ENCODE measurements around the gene UCP3.
"Not testable (repeated sequence)": the region's sequence is repeated elsewhere in the genome, so short reads cannot be mapped to it uniquely, and the experiment has no call there.

Gene UCP3

GRCh38 chr11:73999581-74000306, 9.1 kb downstream of the UCP3 start:
- DNase-seq: peak; percentile 90

- DNase-seq: no peak
Measured at GRCh38 chr11:73998846-73999575, 9.9 kb downstream of the UCP3 start.

GRCh38 chr11:73997120-73997770, 11.6 kb downstream of the UCP3 start:
- DNase-seq: no peak

DNA sequence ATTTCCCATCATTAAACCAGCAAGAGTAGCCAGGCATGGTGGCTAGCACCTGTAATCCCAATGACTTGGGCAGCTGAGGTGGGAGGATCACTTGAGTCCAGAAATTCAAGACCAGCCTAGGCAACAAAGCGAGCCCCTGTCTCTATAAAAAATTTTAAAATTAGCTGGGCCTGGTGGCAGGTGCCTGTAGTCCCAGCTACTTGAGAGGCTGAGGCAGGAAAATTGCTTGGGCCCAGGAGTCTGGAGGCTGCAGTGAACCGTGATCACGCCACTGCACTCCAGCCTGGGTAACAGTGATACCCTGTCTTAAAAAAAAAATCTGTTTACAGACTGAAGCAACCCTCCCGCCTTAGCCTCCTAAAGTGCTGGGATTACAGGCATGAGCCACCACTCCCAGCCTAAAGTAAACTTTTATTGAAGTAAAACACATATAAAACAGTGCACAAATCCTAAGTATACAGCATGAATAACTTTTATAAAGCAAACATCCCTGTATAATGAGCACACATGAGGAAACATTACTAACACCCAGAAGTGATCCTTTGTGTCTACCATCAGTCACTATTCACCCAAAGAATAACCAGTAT, 12.6 kb downstream of the UCP3 start:
- peak; percentile 58 for DNase-seq

DNA sequence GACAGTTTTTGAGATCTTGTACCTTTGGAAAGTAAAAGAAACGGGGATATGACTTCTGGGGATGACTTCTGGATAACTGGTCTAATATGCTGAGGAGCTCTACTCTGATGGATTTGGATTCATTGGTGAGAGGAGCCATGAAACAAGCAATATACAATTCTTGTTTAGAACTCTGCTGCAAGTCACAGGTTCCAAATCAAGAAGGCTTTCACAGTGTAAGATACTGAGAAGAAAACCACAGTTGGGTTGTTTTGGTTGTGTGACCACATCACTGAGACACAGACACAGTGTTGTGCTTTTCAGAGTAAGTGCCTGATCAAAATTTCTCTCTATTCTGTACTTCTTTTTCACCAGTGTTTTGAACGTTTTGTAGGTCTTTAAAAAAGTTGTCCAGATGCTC, 13.2 kb downstream of the UCP3 start:
- no peak for DNase-seq

DNA sequence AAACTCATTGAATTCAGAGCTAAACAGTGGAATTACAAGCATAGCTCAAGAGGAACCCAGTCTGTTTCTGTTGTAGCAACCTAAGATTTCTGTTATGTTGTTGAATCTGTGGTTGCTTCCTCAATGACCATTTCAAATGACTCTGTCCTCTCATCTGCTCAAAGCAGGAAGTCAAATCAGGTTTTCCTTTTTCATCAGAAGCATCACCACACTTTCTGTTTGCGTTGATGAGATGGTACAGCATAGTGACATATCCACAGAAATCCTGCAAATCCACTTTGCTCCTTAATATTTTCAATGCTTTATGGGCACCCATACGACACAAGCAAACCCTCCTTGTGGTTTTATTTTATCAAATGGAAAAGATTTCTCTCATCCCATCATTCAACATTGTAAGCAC, 13.6 kb downstream of the UCP3 start:
- DNase-seq: peak; percentile 41

DNA sequence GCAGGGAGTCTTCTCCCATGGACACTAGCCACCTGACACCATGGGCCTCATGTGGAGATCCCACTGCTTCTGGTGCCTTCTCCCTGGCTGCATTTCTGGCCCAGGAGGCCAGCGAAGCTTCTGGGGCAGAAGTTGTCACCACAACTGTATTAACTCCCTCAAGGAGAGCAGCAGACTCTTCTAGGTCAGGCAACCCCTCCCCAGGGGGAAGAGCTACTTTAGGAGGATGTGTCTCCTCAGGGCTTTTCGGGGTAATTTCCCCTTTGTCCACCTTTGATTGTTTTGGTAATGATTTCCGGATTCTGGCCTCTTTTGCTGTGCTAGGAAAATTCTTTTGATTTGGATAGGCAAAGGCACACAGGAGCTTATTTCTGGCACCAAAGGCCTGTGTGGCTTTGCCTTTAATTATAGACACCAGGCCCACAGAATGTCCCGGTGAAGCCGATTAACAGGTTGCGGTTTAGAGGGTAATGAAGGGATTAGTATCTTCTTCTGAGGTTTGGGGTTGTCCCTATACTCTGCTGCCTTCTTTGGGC, 17.3 kb downstream of the UCP3 start:
- DNase-seq: peak; percentile 27

DNA sequence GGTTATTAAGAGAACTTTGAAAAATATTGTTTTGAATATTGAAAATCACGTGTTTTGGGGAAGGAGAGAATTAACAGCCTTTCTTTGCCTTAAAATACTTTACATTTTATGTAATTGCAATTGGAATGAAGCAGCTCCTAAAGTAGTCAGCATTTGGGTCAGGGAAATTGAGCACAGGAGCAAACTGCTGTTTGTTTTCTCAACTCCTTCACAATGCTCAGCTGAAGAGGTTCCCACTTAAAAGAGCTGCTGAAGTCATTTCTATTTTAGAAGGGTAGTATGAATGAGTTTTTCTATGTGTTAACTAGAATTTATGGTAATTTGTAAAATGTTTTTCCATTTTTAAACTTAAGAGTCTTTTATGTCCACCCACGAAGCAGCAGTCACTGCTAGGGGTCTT, 18.2 kb downstream of the UCP3 start:
- DNase-seq: peak; percentile 80

DNA sequence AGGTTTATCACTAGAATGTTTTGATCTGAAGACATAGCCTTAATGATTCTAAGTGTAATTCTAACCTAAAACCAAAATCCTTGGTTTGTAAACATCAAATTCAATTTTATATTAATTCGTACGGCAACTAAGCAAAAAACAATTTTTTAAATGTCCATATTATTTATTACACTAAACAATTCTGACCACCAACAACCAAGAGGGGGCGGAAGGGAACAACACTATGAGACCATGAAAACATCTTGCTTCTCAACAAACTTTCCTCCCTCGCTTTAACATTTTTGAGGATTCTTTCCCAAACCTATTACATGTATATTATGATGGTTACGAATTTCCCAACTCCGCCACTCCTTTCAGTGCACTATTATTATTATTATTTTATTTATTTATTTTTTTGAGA, 19.7 kb downstream of the UCP3 start:
- DNase-seq: no peak

DNA sequence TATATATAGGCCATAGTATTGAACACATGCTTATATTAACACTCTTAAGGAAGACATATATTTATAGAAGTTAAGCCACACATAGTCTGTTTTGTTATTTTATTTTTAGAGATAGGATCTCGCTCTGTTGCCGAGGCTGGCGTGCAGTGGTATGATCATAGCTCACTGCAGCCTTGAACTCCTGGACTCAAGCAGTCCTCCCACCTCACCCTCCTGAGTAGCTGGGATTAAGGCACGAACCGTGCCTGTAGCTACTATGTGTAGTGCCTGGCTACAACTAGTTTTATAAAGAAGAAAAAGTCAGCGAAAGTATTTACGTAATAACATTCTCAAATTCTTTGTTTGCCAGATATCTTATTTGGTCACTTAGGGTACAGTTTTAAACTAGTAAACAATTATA, 20.7 kb downstream of the UCP3 start:
- no peak for DNase-seq

DNA sequence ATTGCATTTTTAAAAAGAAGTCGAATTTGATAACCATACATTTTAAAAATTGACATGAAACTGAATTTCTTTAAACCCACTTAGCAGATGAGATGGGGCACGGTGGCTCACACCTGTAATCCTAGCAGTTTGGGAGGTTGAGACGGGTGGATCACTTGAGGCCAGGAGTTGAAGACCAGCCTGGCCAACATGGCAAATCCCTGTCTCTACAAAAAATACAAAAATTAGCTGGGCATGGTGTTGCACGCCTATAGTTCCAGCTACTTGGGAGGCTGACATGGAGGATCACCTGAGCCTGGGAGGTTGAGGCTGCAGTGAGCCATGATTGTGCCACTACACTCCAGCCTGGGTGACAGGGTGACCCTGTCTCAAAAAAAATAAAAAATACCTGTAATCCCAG, 23.2 kb downstream of the UCP3 start:
- DNase-seq: not testable (repeated sequence)

DNA sequence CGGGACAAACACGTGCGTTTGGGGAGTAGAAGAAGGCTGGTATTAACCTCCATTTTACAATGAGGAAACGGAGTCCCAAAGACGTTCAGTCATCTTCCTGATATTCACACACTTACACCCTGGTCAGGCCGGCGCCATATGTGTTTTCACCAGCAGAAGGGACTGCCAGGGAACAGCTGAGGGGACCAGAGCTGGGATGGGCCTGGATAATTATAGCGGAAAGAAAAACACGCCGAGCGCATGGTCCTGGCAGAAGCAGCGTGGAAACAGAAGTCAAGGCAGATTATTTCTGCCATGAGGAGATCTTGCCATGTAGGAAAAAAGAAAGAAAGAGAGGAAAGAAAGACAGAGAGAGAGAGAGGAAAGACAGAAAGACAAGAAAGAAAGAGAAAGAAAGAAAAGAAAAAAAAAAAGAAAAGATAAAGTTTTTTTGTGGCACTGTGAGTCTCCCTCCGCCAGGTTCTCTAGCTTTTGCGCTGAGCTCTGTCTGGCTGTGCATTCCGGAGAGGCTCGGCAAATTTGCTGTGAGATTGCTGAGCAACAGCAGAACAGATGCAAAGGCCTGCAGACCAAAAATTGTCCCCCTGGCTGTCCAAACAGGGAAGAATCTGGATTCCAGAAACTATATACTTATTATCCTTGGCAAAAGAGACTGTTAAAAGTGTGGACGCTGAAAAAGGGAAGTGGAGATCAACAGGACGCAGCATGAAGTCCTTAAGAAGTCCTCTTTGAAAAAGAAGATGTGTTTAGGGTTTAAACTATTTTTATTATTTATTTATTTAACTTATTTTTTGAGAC, 24.9 kb downstream of the UCP3 start:
- DNase-seq: no peak

DNA sequence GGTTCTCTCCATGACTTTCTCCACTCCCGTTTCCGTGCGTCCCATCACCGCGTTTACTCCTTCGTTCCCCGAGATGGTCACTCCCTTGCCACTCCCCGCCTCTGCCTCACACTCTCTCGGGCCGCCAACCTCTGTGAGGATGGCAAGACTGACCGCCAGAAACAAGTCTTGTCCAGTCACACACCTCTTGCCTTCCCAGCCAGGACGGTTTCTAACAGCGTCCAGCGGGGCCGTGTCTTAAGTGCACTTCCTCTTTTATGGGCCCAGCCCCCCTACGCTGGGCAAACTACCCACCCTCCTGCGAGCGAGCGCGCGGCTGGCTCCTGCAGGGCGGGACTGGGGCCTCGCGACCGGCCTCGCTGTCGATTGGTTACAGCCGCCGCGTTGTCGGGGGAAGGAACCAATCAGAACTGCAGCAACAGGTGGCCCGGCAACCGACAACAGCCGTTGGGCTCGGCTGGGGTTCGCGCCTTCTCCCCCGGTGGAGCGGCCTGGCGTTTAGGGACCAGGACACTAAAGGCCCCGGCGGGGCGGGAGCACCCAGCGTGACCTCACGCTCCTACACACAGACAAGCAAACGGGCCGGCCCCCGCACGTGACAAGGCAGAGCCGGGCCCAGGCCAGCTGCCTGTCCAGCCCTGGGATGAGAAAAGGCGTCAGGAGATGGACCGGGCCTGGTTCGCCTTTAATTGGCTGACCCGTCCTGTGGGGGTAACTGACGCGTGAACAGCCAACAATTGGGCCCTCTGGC, 25.7 kb downstream of the UCP3 start:
- DNase-seq: peak; percentile 95

GRCh38 chr11:73982595-73982989, 26.3 kb downstream of the UCP3 start, which contains the start of gene UCP2:
TSS of gene UCP2 (minus strand) at chr11:73982843. CDS start at chr11:73978378, 4,465 bp downstream.
- DNase-seq: peak; percentile 88

DNA sequence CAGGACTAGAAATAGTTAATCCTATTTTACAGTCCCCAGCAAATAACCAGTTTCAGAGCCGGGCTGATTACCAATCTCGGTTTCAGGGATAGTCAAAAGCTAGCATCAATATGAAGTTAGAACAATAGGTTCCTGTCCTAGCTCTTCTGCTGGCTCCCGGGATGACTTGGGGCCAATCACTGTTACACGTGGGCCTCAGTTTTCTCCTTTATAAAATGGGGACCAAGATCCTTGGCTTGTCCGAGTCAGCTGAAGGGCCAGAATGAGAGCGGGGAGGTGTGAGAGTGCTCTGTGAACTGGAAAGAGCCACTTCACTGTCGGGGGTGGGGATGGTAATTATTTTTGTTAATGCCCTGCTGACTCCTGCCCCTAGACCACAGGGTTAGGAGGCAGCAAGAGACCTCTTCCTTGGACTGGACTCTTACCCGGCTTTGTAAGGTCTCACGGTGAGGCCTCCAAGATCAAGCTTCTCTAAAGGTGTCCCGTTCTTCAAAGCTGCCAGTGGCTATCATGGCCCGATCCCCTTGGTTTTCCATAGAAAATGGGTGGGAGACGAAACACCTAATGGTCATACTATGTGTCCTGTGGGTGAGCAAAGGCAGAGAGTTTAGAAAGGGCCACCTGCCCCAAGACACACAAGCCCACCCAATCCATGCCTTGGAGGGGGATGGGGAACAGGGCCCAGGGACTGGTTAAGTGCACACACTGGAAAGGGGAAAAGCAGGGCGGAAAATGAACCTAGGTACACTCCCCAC, 27.7 kb downstream of the UCP3 start:
- no peak for DNase-seq

DNA sequence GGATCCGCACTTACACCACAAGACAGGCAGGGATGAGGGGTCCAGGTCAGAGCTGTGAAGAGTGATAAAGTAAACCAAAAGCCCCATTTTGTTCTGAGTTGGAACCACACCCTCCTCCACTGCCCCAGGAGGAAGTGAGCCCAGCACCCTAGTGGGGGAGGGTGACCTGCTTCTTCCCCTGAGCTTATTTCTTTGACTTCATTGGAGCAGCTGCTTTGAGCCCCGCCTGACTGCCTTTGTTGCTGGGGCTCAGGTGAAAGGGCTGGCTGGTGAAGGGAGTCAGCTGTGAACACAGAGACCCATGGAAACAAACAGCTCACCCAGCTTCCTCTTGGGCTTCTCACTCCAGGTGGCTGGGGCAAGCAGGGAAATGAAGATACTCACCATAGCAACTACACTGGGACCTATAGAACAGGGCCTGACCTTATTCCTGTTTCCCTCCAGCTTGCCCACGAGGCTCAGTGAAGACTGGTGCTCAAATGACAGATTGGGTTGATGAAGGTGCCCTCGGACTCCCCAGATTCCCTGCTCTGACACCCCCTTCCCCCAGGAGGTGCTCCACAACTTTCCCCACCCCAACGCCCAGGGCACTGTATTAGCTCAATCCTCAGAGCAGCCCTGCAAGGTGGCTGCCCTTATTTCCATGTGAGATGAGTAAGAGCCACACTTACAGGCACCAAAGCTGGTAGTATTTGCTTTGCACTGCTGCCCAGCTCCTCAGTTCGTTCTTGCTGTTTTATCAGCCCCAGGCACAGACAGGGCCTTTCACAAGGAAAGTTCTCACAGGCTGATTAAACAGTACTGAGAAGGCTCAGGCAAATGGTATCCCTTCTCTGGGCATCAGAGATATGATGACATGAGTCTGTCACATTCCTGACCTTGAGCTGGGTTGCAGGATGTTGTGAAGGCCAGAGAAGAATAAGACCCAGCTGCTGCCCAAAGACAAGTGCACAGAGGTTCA, 28.6 kb downstream of the UCP3 start:
- DNase-seq: peak; percentile 74

GRCh38 chr11:73978576-73979086, 30.3 kb downstream of the UCP3 start:
- no peak for DNase-seq

DNA sequence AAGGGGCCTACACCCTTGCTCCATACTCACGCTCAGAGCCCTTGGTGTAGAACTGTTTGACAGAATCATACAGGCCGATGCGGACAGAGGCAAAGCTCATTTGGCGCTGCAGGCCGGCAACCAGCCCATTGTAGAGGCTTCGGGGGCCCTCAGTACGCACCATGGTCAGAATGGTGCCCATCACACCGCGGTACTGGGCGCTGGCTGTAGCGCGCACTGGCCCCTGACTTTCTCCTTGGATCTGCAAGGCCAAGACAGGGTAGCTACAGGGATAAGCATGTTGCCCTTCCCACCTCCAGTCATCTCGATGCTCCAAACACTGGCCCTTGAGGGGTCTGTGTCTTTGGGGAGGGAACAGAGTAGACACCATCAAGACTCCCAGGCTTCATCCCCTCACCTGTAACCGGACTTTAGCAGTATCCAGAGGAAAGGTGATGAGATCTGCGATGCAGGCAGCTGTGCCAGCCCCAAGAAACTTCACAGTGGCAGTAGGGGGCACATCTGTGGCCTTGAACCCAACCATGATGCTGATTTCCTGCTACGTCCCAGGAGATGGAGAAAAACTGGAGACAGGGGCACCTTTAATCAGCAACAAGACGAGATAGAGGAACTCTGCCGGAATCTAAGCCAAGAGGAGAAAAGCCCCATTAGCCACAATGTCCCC, 30.9 kb downstream of the UCP3 start:
- DNase-seq: no peak

Measured in NCI-H510A treated with DMSO at 0.1 percent for 48 hours (cell line).